NOMO-1 (cell line): ENCODE measurements around the gene EIF3M.

ENCODE experiments used
- DNase-seq, 2 experiments: peaks; one replicate each; lab custom pipeline; 2025; ENCODE audit not compliant: unreplicated experiment in 2 of 2; lab: John Stamatoyannopoulos, UW

Gene EIF3M

DNA sequence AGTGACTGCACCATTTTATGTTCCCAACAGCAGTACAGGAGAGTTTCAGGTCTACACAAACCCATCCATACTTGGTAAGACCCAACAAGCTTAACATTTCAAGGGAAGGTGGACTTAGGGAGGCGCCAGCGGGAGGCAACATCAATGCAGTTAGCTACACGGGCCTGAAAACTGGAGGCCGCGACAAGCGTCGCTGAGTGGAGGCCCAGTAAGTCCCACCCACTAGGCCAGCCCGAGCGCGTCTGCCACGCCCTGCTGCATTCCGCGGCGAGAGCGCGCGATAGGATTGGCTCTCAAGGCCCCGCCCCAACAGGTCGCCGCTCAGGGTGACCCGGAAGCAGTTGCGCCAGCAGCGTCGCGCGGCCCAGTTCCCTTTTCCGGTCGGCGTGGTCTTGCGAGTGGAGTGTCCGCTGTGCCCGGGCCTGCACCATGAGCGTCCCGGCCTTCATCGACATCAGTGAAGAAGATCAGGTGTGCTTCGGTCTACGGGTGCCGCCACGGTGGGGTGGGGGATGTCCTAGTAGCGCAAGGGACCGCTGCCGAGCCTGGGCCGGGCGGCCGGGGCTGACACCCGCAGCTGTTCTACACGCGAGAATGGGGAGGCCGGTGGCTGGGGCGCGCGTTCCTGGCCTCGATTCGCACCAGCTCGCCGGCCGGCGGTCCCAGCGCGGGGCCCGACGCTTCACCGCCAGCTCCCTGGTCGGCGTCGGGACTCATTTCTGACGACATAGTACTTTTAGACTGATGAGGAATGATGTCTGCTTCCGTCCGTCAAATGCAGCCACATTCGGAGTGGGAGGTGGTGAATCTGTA lies at the start of gene EIF3M:
Gene EIF3M, plus strand, starts transcription at position 373 of the 813 bp plus-strand sequence. Its CDS starts 57 bp downstream, at position 430.
- DNase-seq = peak; percentile 94 to 97

DNA sequence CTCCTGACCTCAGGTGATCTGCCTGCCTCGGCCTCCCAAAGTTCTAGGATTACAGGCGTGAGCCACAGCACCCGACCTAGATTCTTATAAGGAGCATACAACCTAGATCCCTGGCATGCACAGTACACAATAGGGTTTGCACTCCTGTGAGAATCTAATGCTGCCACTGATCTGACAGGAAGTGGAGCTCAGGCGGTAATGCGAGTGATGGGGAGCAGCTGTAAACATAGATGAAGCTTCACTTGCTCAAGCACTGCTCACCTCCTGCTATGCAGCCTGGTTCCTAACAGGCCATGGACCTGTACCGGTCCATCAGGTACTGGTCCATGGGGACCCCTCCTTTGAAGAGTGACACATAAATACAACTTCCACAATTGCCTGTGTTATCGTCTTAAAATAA lies 44.8 kb upstream of the EIF3M start:
- no peak for DNase-seq

DNA sequence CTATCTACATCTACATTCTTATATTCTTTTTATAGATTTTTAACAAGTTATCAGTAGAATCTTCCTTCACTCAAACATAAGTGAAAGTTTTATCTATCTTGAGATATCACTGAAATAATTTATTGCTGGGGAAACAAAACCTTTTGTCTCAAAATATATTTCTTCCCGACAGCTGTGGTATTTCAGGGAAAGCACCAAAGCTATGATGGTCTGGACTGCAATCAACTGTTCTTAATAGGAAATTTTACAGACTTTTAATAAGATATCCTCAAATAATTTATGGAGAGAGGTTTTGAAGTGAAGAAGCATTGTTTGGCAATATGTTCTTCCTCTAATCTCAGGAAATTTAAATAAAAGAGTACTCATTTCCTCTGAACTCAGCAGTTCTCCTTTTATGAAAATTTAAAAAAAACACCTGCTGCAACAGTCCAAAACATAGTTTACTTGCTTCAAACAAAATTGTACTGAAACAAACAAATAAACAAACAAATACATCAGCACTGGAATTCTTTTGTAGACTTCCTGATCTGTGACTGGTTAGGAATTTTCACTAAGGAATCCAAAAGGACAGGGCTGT lies 33.9 kb upstream of the EIF3M start:
- peak in 1 of 2 experiments; percentile 75 for DNase-seq

DNA sequence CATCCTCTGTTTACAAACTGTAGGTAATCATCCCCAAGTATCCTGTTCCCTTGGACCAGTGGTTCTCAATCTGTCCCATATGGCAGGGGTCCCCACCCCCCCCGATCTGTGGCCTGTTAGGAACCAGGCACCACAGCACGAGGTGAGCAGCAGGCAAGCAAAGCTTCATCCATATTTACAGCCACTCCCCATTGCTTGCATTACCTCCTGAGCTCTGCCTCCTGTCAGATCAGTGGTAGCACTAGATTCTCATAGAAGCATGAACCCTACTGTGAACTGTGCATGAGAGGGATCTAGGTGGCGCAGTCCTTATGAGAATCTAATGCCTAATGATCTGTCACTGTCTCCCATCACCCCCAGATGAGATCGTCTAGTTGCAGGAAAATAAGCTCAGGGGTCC lies 33.4 kb upstream of the EIF3M start:
- DNase-seq = no peak

DNA sequence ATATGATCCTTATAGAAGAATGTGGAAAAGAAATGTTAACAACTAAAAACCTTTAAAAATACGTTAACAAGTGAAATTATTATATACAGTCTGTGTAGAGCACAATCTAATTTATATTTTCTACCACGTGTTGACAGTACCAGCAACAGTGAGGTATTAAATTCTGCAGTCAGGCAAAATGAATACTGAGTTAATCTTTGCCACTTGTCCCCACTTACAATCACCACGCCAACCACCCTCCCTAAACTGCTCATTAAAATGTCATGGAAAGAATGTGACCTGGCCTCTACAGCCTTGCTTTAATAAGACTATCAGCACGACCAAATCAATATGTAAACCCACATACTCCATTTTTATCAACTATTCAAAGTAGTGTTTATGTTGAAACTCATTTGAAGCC lies 28.5 kb upstream of the EIF3M start:
- DNase-seq = no peak

DNA sequence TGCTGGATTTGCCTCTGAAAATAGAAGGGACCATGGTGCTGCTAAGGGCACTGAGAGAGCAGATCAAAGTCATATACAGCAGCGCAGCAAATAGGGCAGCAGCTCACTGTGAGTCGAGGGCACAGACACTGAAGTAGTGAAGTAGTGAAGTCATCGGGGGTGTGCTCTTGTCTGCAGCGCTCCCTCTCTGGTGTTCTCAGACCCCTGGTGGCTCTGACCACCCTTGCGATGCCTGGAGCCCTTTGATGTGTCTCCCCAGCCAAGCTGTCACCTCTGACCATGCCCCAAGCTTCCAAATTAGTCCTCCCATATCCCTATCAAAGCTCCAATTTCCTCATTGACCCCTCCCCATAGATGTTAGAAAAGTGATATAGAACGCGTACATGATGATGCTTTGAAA lies 27.7 kb upstream of the EIF3M start:
- no peak for DNase-seq

DNA sequence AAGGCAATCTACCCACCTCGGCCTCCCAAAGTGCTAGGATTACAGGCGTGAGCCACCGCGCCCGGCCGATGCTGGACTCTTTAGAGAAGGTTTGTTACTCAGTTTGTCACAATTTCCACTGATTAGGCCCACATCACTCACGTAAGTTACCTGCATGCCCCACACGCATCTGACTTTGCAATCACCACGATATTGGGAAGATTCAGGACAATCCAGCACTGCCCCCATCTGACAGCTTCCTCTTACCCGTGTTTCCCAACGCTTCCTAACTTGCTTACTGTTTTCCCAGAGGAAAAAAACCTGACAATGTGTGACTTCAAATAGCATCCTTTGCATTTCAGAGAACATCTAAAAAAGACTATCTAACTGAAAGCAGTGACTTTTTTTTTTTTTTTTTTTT lies 21.8 kb upstream of the EIF3M start:
- DNase-seq = no peak

DNA sequence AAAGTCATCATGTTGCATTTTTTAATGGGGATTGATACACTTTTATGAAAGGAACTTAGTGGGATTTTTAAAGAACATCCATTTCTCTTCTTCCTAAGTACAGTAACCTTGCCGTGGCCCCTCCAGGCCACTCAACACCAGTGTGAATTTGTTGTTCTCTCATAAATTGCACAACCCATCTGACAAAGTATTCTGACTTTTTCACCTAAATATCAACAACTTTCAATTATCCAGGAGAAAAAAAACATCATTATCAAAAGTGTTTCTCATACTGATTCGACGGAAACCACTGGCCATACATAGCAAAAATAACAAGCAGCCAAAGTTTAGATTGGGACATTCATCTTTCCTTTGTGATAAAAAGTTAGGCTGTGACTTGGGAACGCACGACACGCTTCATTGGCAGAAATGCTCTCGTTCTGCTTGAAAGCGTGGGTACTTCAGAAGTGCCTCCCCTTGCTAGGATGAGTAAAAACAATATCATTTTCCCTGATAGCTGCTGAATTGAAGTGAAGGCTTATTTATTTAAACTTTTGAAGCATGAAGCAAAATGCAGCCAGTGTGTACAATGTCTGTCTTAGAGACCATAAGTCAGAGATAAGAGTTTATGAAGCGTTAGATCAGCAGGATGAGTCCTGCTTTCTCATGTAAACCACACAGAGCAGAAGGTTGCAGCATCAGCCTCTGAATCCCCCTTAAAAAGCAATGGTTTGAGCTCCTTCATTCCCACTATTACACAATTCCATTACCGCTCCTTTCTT lies 20.6 kb upstream of the EIF3M start:
- no peak for DNase-seq

DNA sequence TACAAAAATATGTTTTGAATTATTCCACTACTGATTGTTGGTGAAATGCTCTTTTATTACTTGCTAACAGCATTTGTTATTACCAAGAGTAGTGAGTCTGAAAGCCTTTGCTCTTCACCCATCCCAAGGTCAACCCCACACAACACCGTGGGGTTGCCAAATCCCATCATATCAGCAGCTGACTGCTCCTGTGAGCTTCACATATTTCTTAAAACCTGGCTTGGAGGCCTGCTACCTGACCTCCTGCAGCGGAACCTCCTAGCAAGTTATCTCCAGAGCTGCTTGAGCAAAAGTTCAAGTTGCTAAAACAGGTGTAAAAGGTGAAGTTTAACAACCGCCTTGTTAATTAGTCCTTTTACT lies 20.1 kb upstream of the EIF3M start:
- DNase-seq = no peak

DNA sequence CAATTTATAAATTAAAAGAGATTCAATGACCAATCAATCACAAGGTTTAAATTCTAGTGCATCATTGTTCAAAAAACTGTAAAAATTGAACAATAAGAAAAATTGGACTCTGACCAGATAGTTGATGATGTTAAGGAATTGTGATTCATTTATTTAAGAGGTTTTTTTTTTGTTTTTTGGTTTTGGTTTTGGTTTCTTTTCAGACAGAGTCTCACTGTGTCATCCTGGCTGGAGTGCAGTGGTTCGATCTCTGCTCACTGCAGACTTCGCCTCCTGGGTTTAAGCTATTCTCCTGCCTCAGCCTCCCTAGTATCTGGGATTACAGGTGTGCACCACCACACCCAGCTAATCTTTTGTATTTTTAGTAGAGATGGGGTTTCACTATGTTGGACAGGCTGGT lies 17.1 kb upstream of the EIF3M start:
- no peak for DNase-seq

DNA sequence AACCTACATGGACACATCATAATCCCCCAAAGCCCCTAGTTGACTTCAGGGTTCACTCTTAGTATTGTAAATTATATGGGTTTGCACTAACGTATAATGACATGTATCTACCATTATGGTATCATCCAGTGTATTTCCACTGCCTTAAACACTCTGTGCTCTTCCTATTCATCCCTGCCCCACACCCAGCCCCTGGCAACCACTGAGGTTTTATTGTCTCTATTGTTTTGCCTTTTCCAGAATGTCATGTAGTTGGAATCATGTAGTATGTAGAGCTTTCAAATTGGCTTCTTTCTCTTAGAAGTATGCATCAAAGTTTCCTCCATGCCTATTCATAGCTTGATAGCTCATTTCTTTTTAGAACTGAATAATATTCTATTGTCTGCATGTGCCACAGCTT lies 16.5 kb upstream of the EIF3M start:
- DNase-seq = no peak

DNA sequence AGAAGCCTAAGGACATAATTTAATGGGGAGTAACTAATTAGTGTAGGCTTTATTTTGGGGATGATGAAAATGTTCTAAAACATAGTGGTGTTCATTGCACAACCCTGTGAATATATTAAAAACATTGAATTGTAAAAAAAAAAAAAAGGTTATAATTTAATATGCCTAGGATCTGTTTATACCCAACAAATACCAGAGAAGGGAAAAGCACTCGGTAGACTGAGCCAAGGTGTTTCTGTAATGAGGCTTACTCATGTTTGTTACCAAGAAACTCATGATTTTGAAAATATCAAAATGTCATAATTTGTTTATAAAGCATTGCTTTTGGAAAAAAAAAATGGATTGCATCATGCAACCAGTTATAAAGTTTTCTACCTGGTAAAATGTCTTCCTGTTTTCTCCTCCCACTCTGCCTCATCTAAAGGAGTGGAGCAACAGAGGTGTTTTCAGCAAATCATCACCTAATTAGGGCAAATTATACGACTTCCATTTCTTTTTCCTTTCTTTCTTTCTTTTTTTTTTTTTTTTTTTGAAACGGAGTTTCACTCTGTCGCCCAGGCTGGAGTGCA lies 14.2 kb upstream of the EIF3M start:
- no peak for DNase-seq

DNA sequence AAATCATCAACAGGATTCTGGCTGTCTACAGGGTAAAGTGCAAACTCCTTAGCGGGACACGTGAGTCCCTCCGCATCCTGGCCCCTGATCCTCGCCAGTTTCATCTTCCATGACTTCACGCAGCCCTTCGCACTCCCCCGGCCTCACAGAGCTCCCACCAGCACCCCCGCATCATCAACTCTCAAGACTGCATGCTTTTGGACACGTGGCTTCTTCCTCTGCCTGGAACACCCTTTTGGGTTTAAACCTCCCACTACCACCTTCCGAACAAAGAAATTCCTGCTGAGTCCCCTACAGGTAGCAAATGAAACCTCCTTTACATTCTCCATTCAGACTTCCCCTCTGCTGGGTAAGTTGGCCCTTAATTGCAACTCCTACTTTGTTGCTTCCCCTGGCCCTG lies 12.6 kb upstream of the EIF3M start:
- DNase-seq = no peak

DNA sequence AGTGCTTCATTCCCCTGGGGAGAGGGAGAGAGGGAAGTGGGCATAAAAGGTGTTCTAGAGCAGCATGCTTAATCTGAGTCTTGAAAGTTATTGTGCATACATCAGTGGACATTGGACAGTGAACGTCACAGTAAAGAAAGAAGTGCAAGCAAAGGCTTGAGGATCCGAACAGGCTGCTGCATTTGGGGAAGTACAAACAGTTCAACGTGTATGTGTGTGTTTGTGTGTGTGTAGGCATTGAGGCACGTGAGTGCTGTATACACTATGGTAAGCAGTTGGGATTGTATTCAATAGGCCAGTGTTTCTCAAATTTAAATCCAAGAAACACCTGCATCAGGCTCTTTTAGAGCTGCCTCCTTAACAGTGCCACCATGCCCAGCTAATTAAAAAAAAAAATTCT lies 10.4 kb upstream of the EIF3M start:
- peak in 1 of 2 experiments; percentile 1 for DNase-seq

DNA sequence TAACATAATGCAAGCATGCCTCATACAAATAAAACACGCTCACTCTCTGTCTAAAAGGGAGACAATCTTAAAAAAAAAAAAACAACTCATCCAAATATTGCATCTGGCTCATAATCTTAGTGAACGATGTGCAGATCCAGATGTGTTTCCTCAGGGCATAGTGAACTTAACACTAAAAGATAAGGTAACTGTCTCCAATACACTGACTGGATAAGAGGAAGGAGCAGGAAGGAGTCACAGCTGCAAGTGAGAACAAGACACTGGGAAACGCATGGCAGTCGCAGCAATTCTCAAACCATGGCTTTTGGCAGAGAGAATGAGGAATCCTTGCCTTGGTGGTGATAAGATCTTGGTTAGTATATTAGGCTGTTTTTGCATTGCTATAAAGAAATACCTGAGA lies 9.2 kb upstream of the EIF3M start:
- DNase-seq = no peak

DNA sequence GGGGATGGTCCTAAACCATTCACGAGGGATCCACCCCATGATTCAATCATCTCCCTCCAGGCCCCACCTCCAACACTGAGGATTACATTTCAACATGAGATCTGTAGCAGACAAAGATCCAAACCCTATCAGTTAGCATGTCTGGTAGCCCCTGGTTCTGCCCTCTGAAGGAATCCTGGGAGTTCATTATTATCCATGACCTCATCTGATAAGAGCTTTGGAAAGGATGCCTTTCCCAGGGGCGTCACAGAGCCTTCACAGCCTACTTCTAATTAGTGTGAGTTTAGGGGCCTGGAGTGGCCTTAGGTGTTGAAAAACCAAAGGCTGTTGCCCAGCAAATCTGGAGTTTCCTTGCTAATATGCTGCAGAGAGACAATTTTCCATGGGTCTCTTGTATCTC lies 8.6 kb upstream of the EIF3M start:
- DNase-seq = no peak

DNA sequence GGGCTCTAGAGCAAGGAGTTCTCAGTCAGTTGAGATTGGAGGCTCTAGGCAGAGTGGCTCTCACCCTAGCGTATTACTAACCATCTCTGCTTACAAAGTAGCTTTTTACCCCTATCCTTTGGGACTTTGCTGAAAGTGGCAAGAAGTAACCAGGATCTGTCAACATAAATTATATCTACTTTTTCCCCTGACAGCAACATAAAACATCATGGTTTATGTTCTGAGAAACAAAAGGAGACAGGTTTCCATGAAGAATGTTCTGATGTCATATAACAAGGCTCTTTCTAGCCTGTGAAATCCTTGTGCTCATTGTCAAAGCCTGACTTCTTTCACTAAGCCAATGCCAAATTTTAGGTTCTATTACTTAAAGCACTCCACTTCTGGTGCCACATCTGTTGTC lies 7.2 kb upstream of the EIF3M start:
- DNase-seq = no peak

DNA sequence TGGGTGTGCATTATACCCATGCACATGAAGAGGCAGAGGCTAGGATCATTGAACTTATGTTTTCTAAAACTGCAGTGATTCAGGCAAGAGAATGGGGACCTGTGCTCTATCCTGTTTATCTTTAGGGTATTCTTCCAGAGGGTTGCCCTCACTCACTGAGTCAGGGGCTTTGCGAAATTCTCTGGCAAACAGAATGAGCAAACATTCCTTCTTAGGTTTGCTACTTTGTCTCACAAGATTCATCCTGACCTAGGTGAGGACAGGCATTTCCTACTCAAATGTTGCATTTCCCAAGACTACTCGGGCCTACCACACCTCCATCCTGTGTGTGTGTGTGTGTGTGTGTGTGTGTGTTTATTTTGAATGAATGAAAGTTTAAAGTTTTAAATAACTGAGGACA lies 2.7 kb upstream of the EIF3M start:
- DNase-seq = no peak

DNA sequence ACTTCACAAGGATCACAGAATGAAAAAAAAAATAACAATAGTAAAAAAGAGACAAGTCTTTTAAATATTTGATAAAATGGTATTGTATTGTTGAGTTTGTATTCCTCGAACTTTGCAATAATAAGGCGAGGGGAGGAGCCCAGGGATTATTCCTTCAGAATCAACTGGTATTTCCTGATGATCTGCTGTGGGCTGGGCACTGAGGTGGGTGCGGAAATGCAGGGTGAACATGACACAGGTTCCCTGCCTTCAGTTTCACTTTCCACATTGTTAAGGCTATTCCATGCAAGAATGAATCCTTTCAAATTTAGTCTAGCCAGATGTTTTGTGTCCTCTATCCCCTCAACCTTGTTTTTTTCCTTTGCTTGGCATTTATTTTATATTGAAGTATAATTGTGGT lies 2.1 kb upstream of the EIF3M start:
- DNase-seq = no peak

DNA sequence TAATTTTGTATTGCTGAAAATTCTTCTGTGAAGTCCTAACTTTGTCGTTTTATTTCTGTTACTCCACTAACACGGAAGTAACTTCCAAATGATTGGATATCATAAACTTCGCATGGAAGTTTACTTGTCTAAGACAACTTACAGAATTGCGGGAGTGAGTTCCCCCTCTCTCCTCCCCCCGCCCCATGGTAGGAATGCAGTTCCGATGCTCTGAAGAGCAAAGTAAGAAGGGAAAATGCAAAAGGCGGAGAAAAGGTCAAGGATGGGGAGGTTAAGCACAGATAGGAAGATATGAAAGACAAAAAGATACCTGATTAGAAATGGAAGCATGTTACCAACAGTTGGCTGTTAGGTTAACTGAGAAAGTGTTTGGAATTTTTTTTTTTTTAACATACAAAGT lies 1.3 kb downstream of the EIF3M start:
- peak in 1 of 2 experiments; percentile 4 for DNase-seq

DNA sequence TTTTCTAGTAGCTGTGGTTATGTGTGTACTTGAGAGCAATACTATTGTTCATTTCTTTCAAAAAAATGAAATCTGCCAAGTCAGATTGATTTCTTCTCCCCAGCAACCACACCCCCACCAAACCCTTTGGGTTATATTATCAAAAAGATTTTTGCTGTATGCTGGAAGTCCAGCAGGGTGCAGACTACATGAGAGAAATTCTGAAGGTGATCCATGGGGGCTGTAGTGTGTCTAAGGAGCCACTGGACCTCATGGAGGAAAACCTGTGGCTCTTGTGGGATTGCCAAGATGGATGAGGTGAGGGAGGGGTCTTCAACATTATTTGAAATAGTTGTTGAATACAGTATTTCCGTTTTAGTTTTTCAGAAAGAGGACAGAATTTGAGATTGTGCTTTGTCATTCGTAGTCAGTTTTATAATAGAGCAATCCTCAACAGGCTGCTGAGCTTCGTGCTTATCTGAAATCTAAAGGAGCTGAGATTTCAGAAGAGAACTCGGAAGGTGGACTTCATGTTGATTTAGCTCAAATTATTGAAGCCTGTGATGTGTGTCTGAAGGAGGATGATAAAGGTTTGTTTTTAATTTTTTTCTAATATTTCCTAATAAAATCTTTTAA lies 3.1 kb downstream of the EIF3M start:
- DNase-seq = peak in 1 of 2 experiments; percentile 23
